Esophagus mucosa (tissue), 1 donor: ENCODE measurements around the gene CARD14. TPM values are rescaled to one million over a fixed set of nuclear protein-coding genes. Genes with fewer than 3 reads are reported as not detected.
"Not testable (repeated sequence)": the region's sequence is repeated elsewhere in the genome, so short reads cannot be mapped to it uniquely, and the experiment has no call there.

Experiments used
- ATAC-seq: fragments of 200-7000 bp; cut with Tn5 transposase; one replicate; pipeline ENCODE4 v1.9.1; 2020
- total RNA-seq: library from RNA; stranded (reverse); gene quantifications from one replicate; pipeline ENCODE4 v1.2.4, GENCODE V29; 2023
- donor health status: DM: yes; HTN: yes; CAD: no.

CARD14 gene
- total RNA-seq, 1 donor from 2014 or later, result 23.8 TPM

DNA sequence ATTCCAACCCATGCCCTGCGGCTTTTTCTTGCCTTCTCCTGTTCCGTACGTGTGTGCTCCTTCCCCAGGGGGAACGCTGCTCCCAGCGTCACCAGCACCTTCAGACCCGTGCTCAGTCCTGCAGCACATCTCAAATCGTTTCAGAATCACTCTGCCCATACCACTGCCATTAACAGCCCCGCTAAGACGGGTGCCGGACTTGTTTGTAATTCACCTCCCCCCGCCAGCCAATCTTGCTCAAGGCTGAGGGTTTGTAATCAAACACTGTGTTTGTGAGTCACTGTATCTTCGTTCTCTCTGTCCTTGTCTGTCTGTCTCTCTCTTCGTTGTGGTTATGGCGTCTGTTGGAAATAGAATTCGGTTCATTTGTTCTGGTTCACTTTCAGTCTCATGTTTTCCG, 17.3 kb downstream of the CARD14 start:
- ATAC-seq, result peak; percentile 35

DNA sequence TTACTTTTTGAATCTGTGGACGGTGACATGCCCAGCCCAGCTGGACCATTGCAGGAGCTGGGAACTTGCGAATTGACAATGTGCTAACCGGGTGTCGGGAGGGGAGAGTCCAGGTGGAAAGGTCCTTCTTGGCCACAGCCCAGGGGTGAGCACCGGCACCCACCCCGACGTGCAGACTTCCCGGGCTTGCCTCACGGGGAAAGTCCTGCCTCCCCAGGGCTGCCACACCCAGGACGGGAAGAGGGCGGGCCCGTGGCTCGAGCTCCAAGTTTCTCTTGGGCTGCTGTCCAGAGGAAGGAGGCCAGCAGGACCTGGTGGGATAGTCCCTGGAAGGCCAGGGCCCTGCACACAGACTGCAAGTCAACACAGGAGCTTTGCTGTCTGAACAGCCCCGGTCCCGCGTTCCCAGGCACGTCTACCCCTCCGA, 17.7 kb downstream of the CARD14 start:
- peak; percentile 59 for ATAC-seq

DNA sequence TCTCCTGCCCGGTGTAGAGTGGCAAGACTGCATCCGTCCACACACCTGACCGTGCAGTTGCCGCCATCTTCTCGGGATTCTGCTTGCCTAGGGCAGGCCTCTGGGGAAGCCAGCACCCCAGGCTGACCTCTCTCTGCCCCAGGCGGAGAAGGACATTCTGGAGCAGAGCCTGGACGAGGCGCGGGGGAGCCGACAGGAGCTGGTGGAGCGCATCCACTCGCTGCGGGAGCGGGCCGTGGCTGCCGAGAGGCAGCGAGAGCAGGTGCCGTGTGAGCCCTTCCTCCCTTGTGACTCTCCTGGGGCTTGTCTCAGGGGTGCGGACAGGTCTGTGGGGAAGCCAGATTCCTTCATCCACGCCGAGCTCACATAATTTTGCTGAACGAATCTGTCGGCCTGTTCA, 19.8 kb downstream of the CARD14 start:
- no peak for ATAC-seq

DNA sequence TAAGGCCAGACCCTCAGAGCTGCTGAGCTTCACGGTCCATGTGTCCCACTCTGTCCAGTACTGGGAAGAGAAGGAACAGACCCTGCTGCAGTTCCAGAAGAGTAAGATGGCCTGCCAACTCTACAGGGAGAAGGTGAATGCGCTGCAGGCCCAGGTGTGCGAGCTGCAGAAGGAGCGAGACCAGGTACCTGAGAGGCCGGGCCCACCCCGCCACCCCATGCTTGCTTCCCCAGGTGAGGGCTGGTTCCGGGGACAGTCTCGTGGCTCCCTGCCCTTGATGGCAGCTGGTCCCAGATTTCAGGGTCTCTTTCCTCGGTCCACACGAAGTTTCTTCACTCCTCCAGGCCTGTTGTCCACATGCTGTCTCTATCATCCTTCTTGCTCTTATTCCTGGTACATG, 20.9 kb downstream of the CARD14 start:
- ATAC-seq, result no peak

DNA sequence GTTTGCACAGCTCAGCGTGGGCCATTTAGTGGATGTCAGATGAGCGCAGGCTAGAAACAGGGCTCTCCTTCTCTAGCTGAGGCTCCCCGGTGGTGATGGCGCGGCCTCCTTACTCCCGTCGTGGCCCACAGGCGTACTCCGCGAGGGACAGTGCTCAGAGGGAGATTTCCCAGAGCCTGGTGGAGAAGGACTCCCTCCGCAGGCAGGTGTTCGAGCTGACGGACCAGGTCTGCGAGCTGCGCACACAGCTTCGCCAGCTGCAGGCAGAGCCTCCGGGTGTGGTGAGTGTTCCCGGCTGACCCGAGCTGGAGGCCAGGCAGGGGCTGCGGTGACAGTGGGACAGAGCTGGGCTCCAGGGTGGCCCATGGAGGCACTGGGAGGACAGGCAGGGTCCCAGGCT, 21.4 kb downstream of the CARD14 start:
- ATAC-seq, result peak; percentile 1

DNA sequence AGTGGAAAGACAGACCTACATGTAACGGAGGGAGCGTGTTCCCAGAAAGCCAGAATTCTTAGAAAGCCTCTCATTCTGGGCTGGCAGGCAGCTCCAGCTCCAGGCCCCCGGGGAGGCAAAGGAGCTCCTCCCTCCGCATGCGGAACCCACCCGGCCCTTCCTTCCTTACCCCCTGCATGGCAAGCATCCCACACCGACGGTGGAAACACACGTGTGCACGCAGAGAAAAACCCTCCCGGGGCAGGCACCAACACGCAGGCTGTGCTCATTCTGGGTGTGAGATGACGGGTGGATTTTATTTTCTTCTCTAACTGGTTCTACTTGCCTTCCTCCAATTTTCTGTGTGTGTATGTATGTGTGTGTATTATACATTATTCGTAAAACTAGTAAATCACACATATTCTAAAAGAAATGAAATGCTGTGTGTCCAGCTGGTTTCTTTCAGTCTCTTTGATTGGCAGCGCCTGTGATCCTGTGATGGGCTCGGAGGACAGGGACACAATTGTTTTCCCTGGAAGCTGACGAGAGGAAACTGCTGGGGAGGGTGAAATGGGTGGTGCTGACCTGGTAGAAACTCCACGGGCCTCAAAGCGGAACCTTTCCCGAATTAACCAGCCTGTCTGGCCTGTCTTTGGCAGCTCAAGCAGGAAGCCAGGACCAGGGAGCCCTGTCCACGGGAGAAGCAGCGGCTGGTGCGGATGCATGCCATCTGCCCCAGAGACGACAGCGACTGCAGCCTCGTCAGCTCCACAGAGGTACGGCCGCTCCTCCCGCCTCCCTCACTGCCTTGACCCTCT, 22.2 kb downstream of the CARD14 start:
- peak; percentile 77 for ATAC-seq

DNA sequence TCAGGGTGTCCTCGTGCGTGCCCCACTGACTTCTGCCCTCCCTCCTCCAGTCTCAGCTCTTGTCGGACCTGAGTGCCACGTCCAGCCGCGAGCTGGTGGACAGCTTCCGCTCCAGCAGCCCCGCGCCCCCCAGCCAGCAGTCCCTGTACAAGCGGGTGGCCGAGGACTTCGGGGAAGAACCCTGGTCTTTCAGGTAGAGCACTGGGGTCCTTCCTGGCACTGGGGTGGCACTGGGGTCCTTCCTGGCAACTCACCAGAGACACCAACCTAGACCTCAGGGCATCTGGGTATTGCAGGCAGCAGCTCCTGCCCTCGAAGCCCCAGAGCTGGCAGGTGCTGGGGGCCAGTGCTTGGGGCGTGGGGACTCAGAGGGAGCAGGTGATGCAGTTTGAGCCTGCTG, 25.3 kb downstream of the CARD14 start:
- no peak for ATAC-seq

DNA sequence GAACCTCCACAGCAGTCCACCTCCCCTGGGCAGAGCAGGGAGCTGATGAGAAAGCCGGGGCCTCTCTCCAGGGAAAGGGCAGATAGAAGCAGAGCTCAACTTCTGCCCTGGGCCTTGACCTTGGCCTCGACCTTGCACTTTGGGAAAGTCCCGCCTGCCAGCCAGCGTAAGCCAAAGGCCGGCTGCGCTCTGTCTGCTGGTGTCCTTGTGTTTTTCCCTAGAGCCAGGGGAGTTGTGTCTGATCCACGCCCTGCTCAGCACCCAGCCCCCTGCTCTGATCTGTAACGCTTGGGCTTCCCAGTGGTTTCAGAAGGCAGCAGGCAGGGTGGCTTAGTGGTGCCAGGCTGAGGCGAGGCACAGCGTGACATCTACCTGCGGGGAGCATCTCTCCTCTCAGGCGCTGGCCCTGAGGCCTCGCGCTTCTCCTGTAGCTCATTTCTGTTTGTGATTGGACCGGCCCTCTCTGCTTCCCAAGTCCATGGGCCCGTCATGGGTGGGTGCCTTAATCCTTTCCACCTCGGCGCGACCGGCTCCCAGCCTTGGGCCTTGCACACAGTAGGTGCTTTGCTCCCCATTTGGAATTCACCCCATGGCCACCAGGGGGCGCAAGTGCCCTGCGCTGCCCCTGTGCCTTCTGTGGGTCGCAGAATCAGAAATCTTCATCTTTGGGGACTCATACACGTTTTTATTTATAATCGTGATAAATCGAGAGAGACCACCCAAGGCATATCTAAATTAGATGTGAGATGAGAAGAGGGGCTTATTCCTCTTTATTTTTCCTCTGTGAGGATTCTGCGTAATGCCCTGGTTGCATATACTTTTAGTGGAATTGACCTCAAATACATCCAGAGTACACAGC, 26.1 kb downstream of the CARD14 start:
- no peak for ATAC-seq

DNA sequence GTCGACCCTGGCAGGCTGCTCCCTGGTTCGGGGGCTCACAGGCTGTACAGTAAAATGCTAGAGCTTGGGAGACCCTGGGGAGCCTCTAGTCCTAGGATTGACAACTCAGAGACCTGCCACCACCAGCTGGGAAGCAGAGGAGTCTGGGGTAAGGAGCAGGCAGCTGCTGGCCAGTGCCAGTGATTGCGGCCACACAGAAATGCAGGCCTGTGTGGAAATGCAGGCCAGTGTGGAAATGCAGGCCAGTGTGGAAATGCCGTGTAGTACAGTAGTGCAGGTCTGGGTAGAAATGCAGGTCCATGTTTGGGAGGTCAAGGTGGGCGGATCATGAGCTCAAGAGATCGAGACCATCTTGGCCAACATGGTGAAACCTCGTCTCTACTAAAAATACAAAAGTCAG, 26.8 kb downstream of the CARD14 start:
- ATAC-seq, result no peak

DNA sequence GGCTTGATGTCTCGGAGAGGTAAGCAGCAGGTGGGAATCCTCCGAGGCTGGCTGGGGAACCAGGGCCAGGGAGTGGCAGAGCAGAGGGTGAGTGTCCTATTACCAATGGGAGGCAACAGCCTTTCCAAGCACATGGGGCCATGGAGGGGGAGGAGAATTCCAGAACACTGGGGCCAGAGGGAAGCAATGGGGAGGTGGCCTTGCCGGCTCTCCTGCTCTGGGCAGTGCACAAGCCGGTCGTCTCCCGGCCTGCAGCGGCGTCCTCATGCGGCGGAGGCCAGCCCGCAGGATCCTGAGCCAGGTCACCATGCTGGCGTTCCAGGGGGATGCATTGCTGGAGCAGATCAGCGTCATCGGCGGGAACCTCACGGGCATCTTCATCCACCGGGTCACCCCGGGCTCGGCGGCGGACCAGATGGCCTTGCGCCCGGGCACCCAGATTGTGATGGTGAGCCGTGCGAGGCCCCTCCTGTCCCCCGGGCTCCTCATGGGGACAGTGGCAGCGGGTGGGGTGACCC, 28.4 kb downstream of the CARD14 start:
- ATAC-seq, result no peak

DNA sequence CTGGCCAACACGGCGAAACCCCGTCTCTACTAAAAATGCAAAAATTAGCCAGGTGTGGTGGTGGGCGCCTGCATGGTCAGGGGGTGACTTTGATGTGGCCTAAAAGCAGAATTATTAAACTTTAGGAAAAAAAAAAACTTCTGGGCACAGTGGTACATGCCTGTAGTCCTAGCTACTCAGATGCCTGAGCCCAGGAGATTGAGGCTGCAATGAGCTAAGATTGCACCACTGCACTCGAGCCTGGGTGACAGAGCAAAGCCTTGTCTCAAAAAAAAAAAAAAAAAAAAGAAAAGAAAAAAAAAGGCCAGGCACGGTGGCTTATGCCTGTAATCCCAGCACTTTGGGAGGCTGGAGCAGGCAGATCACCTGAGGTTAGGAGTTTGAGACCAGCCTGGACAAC, 29.5 kb downstream of the CARD14 start:
- not testable (repeated sequence) for ATAC-seq

DNA sequence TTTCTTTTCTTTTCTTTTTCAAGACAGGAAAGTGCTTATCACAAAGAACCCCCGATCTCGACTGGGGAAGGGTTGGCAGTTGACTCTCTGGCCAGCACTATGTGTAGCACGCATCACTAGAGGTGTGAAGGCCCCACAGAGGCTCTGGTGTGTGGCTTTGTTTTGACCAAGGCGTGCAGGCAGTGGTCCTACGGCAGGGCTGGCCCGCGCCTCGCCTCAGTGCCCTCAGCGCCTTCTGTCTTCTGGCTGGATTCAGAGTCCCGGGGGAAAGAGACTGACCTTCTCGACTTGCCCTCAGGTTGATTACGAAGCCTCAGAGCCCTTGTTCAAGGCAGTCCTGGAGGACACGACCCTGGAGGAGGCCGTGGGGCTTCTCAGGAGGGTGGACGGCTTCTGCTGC, 31.6 kb downstream of the CARD14 start:
- ATAC-seq, result no peak

DNA sequence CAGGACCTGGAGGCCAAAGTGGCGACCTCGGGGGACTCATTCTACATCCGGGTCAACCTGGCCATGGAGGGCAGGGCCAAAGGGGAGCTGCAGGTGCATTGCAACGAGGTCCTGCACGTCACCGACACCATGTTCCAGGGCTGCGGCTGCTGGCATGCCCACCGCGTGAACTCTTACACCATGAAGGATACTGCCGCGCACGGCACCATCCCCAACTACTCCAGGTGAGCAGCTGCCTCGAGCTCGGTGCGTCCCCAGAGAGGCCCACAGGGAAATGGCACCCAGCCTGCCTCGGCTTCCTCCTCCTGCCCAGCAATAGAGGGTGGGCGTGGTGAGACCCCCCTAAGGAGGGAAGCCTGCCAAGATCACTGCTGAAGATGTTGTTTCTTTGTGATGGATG, 32.4 kb downstream of the CARD14 start:
- ATAC-seq, result no peak

DNA sequence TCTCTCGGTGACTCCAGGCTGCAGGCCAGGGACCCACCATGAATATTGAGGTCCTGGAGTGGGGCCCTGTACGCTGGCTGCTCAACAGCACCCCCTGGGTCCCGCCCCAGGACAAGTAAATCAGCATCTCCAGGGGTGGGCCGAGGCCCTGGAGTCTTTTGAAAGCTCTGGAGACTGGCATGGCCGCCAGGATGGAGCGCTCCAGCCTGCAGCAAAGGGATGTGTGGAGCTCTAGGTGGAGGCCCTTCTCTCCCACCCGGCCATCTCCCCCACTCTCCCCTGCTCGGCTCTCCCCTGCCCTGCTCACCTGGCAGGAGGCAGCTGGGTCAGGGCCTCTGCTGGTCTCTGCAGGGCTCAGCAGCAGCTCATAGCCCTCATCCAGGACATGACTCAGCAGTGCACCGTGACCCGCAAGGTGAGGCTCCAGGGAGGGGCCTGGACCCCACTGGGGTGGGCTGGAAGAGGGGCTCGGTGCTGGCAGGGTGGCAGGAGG, 33.7 kb downstream of the CARD14 start:
- ATAC-seq, result peak; percentile 13

DNA sequence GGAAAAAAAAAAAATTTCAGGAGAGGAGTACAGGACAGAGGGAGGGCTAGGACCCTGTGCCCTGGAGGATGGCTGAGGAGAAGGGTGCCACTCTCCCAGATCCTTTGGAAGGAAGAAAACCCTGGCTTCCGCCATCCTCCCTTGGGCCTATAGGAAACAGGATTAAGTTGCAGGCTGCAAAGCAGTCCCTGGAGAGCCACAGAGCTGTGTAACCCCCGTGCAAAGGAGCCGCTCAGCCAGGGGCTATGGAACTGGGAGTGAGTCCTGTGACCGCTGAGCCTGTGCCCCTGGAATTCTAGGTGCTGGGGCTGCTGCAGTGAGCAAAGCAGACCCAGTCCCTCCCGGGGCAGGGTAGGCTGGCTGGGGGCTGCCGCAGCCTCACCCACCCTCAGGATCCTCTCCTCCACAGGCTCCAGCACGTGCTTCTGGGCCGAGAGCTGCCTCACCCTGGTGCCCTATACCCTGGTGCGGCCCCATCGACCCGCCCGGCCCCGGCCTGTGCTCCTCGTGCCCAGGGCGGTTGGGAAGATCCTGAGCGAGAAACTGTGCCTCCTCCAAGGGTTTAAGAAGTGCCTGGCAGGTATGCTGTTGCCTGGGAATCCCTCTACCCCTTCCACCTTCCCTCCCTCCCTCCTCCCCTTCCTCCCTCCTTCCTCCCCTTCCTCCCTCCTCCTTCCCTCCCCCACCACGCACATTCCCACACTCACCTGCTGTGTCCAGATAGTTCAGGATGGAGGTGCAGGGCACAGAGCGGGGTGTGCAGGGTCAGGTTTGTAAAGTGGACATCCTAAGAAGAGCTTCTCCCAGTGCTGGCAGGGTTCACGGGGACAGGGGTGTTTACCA, 35.0 kb downstream of the CARD14 start:
- ATAC-seq, result no peak

DNA sequence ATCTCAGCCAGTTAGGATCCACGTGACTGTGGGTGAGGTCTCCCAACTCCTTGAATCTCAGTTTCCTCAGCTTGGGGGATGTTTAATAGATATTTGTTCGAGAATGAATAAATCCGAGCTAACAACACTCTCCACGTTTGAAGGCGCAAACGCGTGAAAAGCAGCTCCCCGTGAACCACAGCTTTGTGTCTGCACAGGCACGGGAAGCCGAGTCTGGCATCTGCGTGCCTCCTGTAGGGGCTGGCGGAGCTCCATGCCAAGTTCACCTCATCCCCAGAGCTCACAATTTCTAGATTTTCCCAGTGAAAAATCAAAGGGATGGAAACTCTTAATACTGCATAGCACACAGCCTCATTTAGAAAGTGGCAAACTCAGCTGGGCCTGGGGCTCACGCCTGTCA, 36.0 kb downstream of the CARD14 start:
- no peak for ATAC-seq

DNA sequence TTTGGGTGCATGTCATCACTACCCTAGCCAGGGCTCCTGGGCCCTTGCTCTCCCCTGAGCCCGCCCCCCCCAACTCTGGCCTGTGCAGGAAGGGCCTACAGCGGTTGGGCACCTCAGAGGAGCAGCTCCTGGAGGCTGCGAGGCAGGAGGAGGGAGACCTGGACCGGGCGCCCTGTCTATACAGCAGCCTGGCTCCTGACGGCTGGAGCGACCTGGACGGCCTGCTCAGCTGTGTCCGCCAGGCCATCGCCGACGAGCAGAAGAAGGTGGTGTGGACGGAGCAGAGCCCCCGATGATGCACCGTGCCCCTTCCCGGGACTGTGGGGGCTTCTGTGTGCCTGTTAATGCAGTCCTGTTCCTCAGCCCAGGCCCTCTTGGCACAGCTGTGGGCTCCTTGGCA, 38.2 kb downstream of the CARD14 start:
- no peak for ATAC-seq

DNA sequence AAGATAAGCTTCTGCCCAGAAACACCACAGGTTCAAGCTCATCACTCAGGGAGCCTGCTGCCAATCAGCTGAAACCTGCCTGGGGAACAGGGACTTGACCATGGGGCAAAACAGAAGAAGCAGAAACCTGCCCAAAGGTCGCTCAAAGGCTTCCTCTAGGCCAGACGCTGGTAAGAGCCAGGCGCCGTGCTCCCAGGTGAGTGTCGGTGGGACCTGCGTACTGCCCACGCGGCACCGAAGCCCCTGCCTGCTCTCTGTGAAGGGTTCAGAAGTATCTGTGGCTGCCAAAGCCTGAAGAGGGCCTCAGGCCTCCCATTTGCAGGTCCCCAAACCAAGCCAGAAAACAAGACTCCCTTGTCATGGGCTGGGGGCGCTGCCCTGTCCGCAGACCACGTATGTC, 39.9 kb downstream of the CARD14 start:
- ATAC-seq, result no peak

DNA sequence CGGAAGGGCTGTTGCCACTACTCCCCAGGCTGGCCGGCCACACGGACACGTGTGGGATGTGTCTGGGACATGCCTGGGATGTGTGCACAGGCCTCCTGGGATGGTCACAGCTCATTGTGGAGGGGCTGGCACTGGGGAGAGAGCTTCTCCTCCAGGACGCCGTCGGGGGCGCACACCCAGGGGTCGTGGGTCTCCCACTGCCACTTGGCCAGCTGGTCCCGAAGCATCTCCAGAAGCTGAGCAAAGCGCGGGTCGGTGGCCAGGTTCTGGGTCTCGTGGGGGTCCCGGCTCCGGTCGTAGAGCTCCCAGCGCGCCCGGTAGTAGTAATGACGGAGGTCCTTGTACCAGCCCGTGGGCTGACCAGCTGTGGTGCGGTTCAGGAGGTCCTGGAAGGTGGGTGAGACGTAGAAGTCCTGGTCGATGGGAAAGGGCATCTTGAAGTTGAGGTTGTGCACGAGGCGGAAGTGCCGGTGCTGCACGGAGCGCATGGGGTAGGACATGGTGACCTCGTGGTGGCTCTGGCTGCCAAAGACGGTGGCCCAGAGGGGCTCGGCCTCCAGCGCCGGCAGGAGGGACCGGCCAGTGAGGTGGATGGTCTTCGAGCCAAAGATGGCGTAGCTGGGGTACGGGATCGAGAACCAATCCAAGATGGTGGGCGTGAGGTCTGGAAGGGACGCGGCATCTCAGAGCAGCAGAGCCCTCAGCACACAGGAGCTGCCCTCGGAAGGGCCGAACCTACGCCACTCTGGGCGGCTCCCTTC, 40.7 kb downstream of the CARD14 start:
- ATAC-seq, result no peak

DNA sequence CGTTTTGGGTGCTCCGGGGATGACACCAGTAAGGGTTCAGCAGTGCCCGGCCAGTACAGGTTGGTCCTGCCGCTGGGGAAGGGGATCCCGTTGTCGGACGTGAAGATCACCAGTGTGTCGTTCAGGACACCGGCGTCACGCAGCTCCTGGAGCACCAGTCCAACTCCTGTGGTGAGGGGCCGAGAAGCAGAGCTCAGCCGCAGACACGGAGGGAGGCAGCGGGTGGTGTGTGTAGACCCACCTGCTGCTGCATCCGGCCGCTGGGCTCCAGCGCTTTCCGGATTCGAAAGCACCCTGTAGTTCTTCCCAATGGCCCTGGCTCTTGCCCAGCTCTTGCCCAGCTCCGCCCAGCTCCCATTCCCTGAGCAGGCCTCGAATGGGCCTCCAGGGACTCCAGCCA, 42.3 kb downstream of the CARD14 start:
- no peak for ATAC-seq

DNA sequence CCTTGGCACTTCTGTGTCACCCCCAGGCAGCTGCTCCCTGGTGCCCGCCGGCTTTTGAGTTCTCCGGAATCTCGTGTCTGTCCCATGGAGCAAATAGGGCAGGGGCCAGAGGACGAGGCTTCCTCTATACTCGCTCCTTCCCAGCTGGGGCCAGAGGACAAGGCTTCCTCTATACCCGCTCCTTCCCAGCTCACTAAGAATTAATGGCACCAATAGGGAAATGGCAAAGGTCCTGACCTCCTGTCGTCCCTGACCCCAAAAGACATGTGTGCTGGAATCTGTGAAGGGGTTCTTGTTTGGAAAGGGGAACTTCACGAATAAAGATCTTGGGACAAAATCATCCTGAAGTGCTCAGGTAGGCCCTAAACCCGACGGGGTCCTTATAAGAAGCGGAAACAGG, 42.7 kb downstream of the CARD14 start:
- ATAC-seq, result no peak
